ENCODE data around the gene TTC38.
A peak's percentile ranks its signal among the peaks of the same experiment; 100 is the strongest.
"Not testable (repeated sequence)": the region's sequence is repeated elsewhere in the genome, so short reads cannot be mapped to it uniquely, and the experiment has no call there.

TTC38 gene

GRCh38 chr22:46245511-46245910 is 22.3 kb upstream of the TTC38 start:
- no peak for DNase-seq (ENCODE audit: low read depth, low spot score)

- no peak for DNase-seq (ENCODE audit: low read depth, low spot score)
These were observed 21.6 kb upstream of the TTC38 start for GRCh38 chr22:46246178-46246577.

- no peak for DNase-seq (ENCODE audit: low read depth, low spot score)
These were observed 20.3 kb upstream of the TTC38 start for GRCh38 chr22:46247443-46247975.

GRCh38 chr22:46250035-46250782 is 17.6 kb upstream of the TTC38 start, which contains the start of gene CDPF1:
Gene CDPF1, minus strand, starts transcription at chr22:46250293. Its CDS starts 2,009 bp downstream, at chr22:46248284.
- DNase-seq (ENCODE audit: low read depth, low spot score) = peak; percentile 24

- no peak for DNase-seq (ENCODE audit: low read depth, low spot score)
These were observed 17.1 kb upstream of the TTC38 start for GRCh38 chr22:46250783-46251125.

- DNase-seq (ENCODE audit: low read depth, low spot score) = no peak
These were observed 16.5 kb upstream of the TTC38 start for GRCh38 chr22:46251266-46251665.

GRCh38 chr22:46251816-46252380 is 15.9 kb upstream of the TTC38 start:
- DNase-seq (ENCODE audit: low read depth, low spot score) = no peak

GRCh38 chr22:46256358-46256958 is 11.3 kb upstream of the TTC38 start:
- no peak for DNase-seq (ENCODE audit: low read depth, low spot score)

GRCh38 chr22:46259374-46259773 is 8.4 kb upstream of the TTC38 start:
- no peak for DNase-seq (ENCODE audit: low read depth, low spot score)

- no peak for DNase-seq (ENCODE audit: low read depth, low spot score)
These were observed 7.8 kb upstream of the TTC38 start for GRCh38 chr22:46260038-46260437.

GRCh38 chr22:46262449-46263215 is 5.2 kb upstream of the TTC38 start:
- no peak for DNase-seq (ENCODE audit: low read depth, low spot score)

- DNase-seq (ENCODE audit: low read depth, low spot score) = no peak
These were observed 4.6 kb upstream of the TTC38 start, which contains the start of gene PKDREJ for GRCh38 chr22:46263216-46263590. Gene PKDREJ, minus strand, starts transcription at chr22:46263343. Its CDS starts 21 bp downstream, at chr22:46263322.

GRCh38 chr22:46264520-46264919 is 3.3 kb upstream of the TTC38 start:
- not testable (repeated sequence) for DNase-seq (ENCODE audit: low read depth, low spot score)

- not testable (repeated sequence) for DNase-seq (ENCODE audit: low read depth, low spot score)
These were observed 2.2 kb upstream of the TTC38 start for GRCh38 chr22:46265627-46266026.

- DNase-seq (ENCODE audit: low read depth, low spot score) = no peak
These were observed 1.8 kb downstream of the TTC38 start for GRCh38 chr22:46269564-46269963.

- no peak for DNase-seq (ENCODE audit: low read depth, low spot score)
These were observed 4.4 kb downstream of the TTC38 start for GRCh38 chr22:46272196-46272595.

GRCh38 chr22:46272762-46273431 is 5.1 kb downstream of the TTC38 start:
- DNase-seq (ENCODE audit: low read depth, low spot score) = no peak

GRCh38 chr22:46273432-46274148 is 5.8 kb downstream of the TTC38 start:
- no peak for DNase-seq (ENCODE audit: low read depth, low spot score)

GRCh38 chr22:46274381-46274780 is 6.6 kb downstream of the TTC38 start:
- DNase-seq (ENCODE audit: low read depth, low spot score) = no peak

GRCh38 chr22:46275455-46276122 is 7.8 kb downstream of the TTC38 start:
- no peak for DNase-seq (ENCODE audit: low read depth, low spot score)

Data from smooth muscle cell of the brain vasculature (primary cell).